Measurements from ENCODE around the gene DEDD.
A peak's percentile ranks its signal among the peaks of the same experiment; 100 is the strongest.

Gene DEDD, protein sequence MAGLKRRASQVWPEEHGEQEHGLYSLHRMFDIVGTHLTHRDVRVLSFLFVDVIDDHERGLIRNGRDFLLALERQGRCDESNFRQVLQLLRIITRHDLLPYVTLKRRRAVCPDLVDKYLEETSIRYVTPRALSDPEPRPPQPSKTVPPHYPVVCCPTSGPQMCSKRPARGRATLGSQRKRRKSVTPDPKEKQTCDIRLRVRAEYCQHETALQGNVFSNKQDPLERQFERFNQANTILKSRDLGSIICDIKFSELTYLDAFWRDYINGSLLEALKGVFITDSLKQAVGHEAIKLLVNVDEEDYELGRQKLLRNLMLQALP
- total RNA-seq: 38.6 to 44.3 reads per million in 2 donors

- DNase-seq: peak; percentile 74
Measured at GRCh38 chr1:161132410-161133219, at the start of gene DEDD. Gene DEDD, minus strand, starts transcription at chr1:161132667. Its CDS starts 8,205 bp downstream, at chr1:161124462.

DNA sequence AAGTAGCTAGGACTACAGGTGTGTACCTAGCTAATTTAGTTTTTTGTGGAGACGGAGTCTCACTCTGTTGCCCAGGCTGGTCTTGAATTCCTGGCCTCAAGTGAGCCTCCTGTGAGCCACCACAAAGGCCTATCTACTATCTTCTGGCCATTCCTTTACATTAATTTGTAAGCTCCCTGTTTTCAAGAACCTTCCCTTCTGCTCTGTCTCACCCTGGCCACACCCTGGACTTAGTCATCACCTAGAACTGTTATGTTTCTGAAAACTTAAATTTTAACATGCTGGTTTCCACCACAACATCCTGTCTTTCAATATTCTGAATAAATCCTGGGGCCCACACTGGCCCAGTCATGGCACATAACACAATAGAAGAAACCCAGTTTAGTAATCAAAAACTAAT is 49.7 kb upstream of the DEDD start:
- DNase-seq: no peak

GRCh38 chr1:161180639-161181038 is 48.2 kb upstream of the DEDD start:
- no peak for DNase-seq

- DNase-seq: no peak
Measured at GRCh38 chr1:161179698-161180097, 47.2 kb upstream of the DEDD start.

GRCh38 chr1:161177936-161178244 is 45.4 kb upstream of the DEDD start:
- DNase-seq: no peak

DNA sequence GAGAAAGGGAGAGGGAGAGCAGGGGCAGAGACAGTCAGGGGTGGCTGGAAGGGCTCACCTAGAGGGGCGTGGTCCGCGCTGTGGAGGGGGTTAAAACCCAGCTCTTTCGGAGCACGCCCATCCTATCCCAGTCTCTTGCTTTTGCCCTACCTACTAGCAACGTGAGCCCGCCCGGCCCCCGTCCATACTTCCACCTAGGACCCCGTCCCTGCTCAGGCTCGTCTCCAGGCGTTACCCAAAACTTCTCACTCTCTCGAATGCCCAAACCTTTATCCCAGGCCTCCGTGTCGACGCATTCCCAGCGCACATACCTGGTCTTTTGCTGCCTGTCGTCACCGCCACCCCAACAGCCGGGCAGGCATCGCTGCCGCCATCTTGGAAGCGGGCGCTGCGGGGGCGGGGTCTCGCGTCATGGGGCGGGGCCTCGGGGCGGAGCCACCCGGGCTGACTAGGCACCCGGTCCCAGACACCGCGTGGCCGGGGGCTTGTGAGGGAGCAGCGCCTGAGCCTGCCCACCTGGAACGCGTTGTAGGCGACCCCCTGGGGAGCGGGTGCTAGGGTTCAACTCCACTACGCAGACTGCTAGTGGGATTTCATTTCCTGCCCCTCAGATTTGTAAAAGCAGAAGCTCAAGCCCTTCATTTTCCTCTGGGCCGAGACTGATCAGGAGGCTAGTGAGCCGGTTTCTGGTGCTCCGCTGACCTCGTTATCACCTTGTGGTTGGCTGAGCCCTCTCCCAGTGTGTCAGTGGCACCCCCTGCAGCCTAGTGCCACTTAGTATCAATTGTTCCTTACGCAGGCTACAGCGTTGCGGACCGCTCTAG is 44.9 kb upstream of the DEDD start, which contains the start of gene B4GALT3:
TSS of gene B4GALT3 (minus strand) at position 396 of the 824 bp plus-strand sequence. CDS start 1,447 bp downstream, outside the sequence.
- peak; percentile 84 for DNase-seq

- DNase-seq: no peak
Measured at GRCh38 chr1:161176468-161177111, 44.1 kb upstream of the DEDD start.

- DNase-seq: no peak
Measured at GRCh38 chr1:161175771-161176453, 43.4 kb upstream of the DEDD start.

- DNase-seq: no peak
Measured at GRCh38 chr1:161174911-161175310, 42.4 kb upstream of the DEDD start.

- DNase-seq: no peak
Measured at GRCh38 chr1:161173711-161174110, 41.2 kb upstream of the DEDD start.

DNA sequence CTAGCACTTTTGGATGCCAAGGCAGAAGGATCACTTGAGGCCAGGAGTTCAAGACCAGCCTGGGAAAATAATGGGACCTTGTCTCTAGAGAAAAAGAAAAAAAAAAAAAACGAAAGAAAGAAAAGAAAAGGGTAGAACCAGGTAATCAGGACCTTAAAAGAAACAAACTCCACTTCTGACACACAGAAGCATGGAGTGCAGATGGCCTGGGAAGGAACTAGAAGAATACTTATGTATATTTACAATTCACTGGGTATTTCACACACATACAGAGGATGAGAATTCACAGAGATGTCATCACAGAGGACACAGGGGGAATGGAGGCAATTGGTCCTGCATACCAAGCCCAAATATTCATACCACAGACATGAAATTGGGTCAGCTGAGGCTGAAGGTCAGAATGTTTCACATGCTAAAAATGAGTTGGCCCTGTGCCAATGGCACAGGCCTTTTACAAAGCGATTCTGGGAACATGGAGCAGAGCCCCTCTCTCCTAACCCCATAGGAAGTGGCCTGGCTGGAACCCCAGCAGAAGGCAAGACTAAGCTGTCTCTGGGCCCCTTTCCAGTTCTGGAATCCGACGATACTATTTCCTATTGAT is 40.4 kb upstream of the DEDD start:
- DNase-seq: no peak

- no peak for DNase-seq
Measured at GRCh38 chr1:161172349-161172748, 39.9 kb upstream of the DEDD start.

DNA sequence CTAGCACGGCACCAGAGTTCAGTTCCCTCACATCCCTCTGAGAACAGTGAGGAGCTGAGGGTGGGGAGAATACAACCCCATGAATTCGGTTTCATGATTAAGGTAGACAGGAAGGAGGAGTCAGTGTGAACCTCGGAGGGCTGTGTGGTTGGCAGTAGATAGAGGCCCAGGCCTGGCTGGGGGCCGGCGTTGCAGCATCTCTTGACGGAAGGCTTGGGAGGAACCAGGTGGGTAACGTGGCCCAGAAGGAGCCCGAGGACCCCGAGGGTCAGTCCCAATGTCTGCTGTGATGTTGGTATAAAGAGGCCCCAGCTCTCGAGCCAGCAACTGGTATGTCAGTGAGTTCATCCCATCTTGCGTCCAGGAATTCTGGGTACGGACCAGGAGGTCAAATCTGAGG is 39.2 kb upstream of the DEDD start:
- no peak for DNase-seq

DNA sequence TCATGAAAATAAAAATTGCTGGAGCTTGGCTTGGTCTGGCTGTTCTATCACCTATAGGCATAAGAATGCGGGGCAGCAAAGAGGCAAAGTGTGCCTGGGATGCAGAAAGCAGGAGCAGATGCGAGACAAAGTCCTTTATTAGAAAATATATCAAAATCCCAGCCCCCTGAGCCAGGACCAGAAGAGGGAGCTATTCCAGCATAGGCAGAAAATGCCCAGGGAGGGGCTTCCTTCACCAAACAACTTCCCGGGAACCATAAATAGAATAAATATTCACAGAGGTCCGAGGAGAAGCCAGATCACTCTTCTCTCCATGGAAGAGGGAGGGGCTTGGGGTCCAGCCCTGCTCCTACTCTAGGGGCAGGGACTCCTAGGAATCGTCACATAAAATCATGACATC is 38.7 kb upstream of the DEDD start:
- DNase-seq: no peak

- no peak for DNase-seq
Measured at GRCh38 chr1:161168906-161169305, 36.4 kb upstream of the DEDD start.

- no peak for DNase-seq
Measured at GRCh38 chr1:161166669-161167548, 34.4 kb upstream of the DEDD start.

DNA sequence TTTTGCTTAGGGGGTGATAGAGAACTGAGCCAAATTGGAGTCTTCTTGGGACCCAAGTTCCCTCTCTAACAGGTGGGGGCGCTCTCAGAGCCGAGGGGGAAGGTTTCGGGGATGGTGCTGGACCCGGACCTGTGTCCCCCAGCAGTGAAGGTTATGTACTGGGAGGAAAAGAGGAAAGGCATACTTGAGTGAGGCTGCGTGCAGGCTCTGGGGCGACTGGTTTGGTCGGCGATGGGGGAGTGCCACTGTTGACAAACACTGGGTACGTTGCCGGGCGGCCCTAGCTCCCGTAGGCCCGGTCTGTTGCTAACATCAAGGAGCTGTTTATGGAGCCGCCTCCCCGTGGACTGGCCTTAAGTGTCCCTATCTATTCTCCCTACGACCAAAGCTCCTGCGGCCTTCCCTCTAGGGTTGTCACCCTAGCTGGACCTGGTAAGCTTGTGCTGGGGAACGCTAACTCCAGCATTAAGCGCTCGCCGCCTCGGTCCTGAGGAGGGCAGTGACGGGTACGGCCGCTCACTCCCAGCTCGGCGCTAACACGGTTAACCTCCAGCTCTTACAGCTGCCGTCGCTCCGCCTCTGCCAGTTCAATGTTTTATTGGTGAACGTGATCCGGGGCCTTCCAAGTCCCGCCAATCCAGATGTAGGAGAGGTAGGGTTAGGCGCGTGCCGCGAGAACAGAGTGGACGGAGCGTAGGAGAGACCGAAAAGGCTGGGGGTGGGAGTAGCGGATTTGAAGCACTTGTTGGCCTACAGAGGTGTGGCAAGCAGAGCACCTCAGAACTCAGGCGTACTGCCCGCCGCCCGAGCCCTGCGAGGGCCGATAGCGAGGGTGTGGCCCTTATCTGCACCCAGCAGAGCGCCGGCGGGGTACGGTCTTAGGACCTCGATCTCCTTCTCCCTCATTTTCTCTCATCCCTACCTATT is 33.5 kb upstream of the DEDD start, which contains the start of gene PPOX:
TSS of gene PPOX (plus strand) at position 685 of the 927 bp plus-strand sequence. CDS start 422 bp downstream, outside the sequence.
- DNase-seq: peak; percentile 66

DNA sequence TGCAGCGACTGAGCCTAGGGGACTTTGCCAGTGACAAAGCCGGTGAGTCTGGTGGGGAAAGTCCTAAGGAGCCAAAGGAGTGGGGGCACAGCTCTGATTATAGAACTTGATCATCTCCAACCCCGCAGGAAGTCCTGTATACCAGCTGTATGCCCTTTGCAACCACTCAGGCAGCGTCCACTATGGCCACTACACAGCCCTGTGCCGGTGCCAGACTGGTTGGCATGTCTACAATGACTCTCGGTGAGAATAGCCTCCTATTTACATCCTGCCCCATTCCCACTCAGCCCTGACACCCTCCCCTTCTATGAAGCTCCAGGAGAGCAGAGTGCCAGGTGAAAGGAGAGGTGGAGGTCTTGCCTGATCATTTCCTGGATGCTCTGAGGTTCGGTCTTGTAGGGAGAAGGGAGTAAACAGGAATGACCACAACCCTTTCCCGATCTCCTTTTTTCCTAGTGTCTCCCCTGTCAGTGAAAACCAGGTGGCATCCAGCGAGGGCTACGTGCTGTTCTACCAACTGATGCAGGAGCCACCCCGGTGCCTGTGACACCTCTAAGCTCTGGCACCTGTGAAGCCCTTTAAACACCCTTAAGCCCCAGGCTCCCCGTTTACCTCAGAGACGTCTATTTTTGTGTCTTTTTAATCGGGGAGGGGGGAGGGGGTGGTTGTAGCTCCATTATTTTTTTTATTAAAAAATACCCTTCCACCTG is 32.6 kb upstream of the DEDD start:
- no peak for DNase-seq

DNA sequence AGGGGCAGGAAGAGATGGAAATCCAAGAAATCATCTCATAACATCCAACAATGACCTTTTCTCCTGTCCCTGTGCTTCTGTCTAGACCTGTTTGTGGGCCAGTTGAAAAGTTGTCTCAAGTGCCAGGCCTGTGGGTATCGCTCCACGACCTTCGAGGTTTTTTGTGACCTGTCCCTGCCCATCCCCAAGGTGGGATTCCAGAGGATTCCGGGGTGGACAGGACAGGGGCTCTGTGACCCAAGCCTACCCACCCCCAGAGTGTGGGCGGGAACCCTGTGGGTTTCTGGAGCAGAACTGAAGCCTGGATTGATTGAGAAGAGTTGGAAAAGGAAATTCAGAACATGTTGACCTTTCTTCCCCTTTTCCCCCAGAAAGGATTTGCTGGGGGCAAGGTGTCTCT is 31.3 kb upstream of the DEDD start:
- no peak for DNase-seq
